ENCODE data around the gene MYG1. TPM values are rescaled to one million over a fixed set of nuclear protein-coding genes. Genes with fewer than 3 reads are reported as not detected.
"Not testable (repeated sequence)": the region's sequence is repeated elsewhere in the genome, so short reads cannot be mapped to it uniquely, and the experiment has no call there.

MYG1 gene
- total RNA-seq, 1 donor from 2014 or later: 27.5 TPM

DNA sequence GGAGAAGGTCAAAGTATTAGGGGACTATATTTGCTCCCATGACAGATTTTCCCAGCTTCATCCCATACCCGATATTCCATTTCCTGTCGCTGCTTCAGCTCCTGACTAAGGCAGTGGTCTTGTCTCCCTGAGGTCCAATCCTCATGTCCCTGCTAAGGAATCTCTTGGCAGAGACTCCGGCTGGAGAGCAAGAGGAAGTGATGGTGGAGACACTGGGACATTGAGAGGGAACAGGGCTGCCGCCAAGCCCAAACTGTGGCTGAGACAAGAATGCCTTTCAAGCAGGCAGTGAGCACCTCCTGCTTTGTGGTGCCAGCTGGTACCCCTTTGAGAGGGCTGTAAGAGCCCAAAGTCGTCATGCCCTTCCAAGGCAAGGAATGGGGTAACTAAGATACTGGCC lies 31.2 kb downstream of the MYG1 start:
- intact Hi-C loops (cut with DNase I): no loop called here
- Histone ChIP-seq H3K9me3 (no peaks in the 10 kb centered on the region), H3K27me3 (peaks cover 6% of the 10 kb centered on the region), H3K27ac (no peak overlapping the region), H3K4me3 (no peak overlapping the region), H3K36me3 (no peaks in the 10 kb centered on the region), H3K4me1 (peaks cover 0 to 5% of the 10 kb centered on the region in 2 donors)
- DNase-seq (ENCODE audit: low spot score in 2 of 2): no peak
- TF ChIP-seq, protein P1, sequence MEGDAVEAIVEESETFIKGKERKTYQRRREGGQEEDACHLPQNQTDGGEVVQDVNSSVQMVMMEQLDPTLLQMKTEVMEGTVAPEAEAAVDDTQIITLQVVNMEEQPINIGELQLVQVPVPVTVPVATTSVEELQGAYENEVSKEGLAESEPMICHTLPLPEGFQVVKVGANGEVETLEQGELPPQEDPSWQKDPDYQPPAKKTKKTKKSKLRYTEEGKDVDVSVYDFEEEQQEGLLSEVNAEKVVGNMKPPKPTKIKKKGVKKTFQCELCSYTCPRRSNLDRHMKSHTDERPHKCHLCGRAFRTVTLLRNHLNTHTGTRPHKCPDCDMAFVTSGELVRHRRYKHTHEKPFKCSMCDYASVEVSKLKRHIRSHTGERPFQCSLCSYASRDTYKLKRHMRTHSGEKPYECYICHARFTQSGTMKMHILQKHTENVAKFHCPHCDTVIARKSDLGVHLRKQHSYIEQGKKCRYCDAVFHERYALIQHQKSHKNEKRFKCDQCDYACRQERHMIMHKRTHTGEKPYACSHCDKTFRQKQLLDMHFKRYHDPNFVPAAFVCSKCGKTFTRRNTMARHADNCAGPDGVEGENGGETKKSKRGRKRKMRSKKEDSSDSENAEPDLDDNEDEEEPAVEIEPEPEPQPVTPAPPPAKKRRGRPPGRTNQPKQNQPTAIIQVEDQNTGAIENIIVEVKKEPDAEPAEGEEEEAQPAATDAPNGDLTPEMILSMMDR (IDR thresholded peaks at IDR 0.05): no peak

DNA sequence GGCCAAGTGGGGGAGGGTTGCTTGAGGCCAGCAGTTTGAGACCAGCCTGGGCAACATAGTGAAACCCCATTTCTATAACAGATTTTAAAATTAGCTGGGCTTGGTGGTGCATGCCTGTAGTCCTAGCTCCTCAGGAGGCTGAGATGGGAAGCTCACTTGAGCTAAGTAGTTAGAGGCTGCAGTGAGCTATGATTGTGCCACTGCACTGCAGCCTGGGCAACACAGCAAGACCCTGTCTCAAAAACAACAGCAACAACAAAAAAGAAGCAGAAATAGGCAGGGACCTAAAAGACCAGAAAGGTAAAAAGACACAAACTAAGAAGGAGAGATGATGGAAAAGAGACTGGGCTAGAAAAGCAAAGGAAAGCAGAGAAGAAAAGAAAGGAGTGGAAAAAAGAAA lies 32.8 kb downstream of the MYG1 start:
- H3K9me3 ChIP-seq; H3K4me3 ChIP-seq; H3K27ac ChIP-seq; intact Hi-C loops (cut with DNase I); H3K27me3 ChIP-seq; DNase-seq (ENCODE audit: low spot score in 2 of 2); H3K36me3 ChIP-seq; H3K4me1 ChIP-seq: not testable (repeated sequence)

DNA sequence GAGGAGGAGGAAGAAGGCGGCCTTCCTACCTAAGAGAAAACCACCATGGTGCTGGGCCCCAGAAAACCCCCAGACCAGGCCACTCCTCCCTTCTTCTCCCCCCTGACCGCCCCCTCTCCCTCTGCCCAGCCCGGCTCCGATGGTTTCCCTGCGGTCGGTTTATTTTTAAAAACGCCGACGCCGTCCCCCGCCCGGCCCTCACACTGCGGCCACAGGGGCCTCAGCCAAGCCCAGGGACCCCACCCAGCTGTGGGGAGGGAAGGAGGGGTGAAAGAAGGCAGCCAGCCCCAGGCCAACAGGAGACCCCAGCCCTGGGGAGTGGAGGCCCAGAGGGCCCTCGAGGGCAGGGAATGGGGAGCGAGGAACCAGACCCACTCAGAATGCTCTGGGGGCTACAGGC lies 33.2 kb downstream of the MYG1 start:
- Histone ChIP-seq H3K36me3 (no peaks in the 10 kb centered on the region), H3K4me1 (no peaks in the 10 kb centered on the region), H3K27me3 (peaks cover 6% of the 10 kb centered on the region), H3K4me3 (no peak overlapping the region), H3K9me3 (no peaks in the 10 kb centered on the region), H3K27ac (no peak overlapping the region)
- no peak for DNase-seq (ENCODE audit: low spot score in 2 of 2)
- TF ChIP-seq, protein P1 (IDR thresholded peaks at IDR 0.05): no peak
- intact Hi-C loops (cut with DNase I): no loop called here

DNA sequence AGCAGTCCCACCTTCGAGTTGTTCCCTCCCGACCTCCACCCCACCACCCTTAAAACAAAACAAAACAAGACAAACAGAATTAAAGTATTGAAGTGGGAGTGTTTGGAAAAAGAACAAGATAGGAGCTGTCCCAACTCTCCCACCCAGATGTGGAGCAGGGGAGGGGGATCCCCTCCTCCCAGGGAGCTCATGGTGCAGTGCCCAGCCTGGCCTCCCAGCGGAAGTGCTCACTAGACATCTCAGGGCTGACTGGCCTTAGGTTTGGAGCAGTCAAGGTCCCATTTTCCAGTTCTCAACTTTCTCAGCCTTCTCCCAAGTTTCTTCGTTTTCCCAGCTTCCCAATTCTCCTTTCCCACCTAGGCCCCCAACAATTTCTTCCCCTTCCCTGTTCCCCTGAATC lies 33.8 kb downstream of the MYG1 start:
- Histone ChIP-seq H3K4me1 (no peaks in the 10 kb centered on the region), H3K27me3 (peaks cover 6% of the 10 kb centered on the region), H3K36me3 (no peaks in the 10 kb centered on the region), H3K27ac (no peak overlapping the region), H3K4me3 (no peak overlapping the region), H3K9me3 (no peaks in the 10 kb centered on the region)
- TF ChIP-seq, protein P1 (IDR thresholded peaks at IDR 0.05): no peak
- no peak for DNase-seq (ENCODE audit: low spot score in 2 of 2)
- intact Hi-C loops (cut with DNase I): no loop called here

DNA sequence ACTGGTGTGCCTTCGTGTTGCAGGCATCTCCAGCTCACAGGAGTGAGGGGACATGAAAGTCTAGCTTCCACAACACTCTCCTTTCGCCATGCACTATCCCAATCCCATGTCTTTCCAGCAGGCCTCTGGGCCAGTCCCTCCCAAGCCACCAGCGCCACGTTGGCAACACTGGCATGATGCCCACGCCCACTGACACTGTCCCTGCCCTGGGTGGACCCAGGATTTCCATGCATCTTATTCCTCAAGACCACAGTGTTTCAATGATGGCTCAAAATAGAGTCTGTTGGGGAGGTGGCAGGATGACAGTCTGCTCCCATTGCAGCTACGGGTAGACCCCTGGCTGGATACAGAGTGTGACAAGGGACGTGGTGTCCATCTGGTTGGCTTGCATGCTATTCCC lies 34.4 kb downstream of the MYG1 start:
- TF ChIP-seq, protein P1 (IDR thresholded peaks at IDR 0.05): no peak

DNA sequence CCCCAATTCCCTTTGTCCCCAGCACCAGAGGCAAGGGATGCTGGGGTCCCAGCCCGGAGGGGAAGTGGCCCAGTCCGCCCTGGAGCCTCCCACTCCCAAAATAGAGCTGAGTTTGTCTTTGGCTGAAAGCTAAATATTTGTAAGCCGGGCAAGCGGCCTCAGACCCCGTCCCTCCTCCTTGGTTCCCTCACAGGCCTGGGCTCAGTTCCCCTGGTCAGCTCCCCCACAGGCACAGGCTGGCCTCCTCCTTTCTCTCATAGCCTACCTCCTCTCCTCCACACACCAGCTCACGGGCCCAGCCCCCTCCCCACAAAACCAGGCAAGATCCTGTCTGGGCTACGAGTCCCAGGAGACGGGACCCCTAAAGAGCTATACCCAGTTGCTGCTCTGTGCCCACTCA lies 35.3 kb downstream of the MYG1 start:
- intact Hi-C loops (cut with DNase I): no loop called here
- H3K36me3 ChIP-seq: no peaks in the 10 kb centered on the region
- no peak overlapping the region for H3K4me3 ChIP-seq
- no peaks in the 10 kb centered on the region for H3K4me1 ChIP-seq
- no peak overlapping the region for H3K27ac ChIP-seq
- DNase-seq (ENCODE audit: low spot score in 2 of 2): no peak
- TF ChIP-seq, protein P1 (IDR thresholded peaks at IDR 0.05): no peak
- H3K27me3 ChIP-seq: peaks cover 6% of the 10 kb centered on the region
- no peaks in the 10 kb centered on the region for H3K9me3 ChIP-seq

More for the DNA sequence above, 34.4 kb downstream of the MYG1 start:
- H3K9me3 ChIP-seq: no peaks in the 10 kb centered on the region
- H3K27me3 ChIP-seq: peaks cover 6% of the 10 kb centered on the region
- DNase-seq (ENCODE audit: low spot score in 2 of 2): no peak
- H3K4me1 ChIP-seq: no peaks in the 10 kb centered on the region
- intact Hi-C loops (cut with DNase I): no loop called here
- no peak overlapping the region for H3K27ac ChIP-seq
- H3K36me3 ChIP-seq: no peaks in the 10 kb centered on the region
- no peak overlapping the region for H3K4me3 ChIP-seq

Data from ascending aorta (tissue), 2 donors.